ENCODE results near the gene ALOX15B. TPM values are rescaled to one million over a fixed set of nuclear protein-coding genes. Genes with fewer than 3 reads are reported as not detected.

Gene ALOX15B
- total RNA-seq, 1 donor from 2014 or later: not detected

DNA sequence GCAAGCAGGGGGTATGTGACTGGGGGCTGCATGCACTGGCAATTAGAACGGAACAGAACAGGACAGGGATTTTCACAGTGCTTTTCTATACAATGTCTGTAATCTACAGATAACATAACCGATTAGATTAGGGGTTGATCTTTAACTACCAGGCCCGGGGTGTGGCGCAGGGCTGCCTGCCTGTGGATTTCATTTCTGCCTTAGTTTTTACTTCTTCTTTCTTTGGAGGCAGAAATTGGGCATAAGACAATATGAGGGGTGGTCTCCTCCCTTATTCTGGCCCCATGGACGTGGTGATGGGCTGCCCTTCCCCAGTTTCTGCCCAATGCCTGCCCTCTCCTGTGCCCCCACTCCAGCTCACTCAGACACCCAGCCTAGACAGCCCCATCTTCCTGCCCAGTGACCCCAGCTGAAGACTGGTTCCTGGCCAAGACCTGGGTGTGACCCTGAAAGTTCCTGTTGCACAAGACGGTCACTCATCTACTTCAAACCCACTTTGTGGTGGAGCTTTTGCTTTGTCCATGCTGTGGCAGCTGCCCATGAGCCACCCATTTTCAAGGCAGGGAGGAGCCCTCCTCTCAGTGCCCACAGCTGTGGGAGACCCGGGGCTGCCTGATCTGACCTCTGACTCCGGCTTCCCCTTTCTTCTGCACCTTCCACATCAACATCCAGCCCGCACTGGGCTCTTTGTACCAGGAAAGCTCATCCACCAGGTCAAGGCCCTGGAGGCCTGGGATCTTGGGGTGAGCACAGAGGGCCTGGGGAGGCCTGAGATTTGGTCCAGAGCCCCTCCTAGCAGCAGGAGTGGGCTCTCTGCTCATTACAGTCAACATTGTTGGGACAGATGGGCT is 30.1 kb downstream of the ALOX15B start:
- H3K4me1 Mint-ChIP-seq (ENCODE audit: low read depth, unreplicated experiment): peaks cover 4% of the 10 kb centered on the region
- no peak overlapping the region for H3K27ac ChIP-seq (ENCODE audit: low read depth, low read length)
- no peak overlapping the region for H2AFZ ChIP-seq (ENCODE audit: low read depth, low read length)
- no peak for DNase-seq (ENCODE audit: low read depth)
- H3K9ac ChIP-seq (ENCODE audit: low read length): no peak overlapping the region
- H3K27me3 ChIP-seq (ENCODE audit: insufficient read depth, low read length): peaks cover 53% of the 10 kb centered on the region
- no peak for FAIRE-seq
- no peak overlapping the region for H3K27ac Mint-ChIP-seq (ENCODE audit: unreplicated experiment)
- no peaks in the 10 kb centered on the region for H4K20me1 ChIP-seq (ENCODE audit: insufficient read depth, low read length)
- peaks cover 96% of the 10 kb centered on the region for H3K27me3 Mint-ChIP-seq (ENCODE audit: low read depth, unreplicated experiment)
- H3K4me2 ChIP-seq (ENCODE audit: low read length): no peak overlapping the region
- TF ChIP-seq, protein P1, sequence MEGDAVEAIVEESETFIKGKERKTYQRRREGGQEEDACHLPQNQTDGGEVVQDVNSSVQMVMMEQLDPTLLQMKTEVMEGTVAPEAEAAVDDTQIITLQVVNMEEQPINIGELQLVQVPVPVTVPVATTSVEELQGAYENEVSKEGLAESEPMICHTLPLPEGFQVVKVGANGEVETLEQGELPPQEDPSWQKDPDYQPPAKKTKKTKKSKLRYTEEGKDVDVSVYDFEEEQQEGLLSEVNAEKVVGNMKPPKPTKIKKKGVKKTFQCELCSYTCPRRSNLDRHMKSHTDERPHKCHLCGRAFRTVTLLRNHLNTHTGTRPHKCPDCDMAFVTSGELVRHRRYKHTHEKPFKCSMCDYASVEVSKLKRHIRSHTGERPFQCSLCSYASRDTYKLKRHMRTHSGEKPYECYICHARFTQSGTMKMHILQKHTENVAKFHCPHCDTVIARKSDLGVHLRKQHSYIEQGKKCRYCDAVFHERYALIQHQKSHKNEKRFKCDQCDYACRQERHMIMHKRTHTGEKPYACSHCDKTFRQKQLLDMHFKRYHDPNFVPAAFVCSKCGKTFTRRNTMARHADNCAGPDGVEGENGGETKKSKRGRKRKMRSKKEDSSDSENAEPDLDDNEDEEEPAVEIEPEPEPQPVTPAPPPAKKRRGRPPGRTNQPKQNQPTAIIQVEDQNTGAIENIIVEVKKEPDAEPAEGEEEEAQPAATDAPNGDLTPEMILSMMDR (IDR thresholded peaks at IDR 0.05; ENCODE audit: insufficient read depth, low read depth, low read length): no peak
- H3K4me1 ChIP-seq (ENCODE audit: insufficient read depth, low read length): peaks cover 2% of the 10 kb centered on the region
- H3K36me3 Mint-ChIP-seq (ENCODE audit: low read depth, unreplicated experiment): peaks cover 1% of the 10 kb centered on the region
- no peaks in the 10 kb centered on the region for H3K9me3 ChIP-seq (ENCODE audit: insufficient read depth, low read depth, low read length)
- no peaks in the 10 kb centered on the region for H3K79me2 ChIP-seq (ENCODE audit: insufficient read depth, low read length)
- H3K9me3 Mint-ChIP-seq (ENCODE audit: unreplicated experiment): peaks cover 3% of the 10 kb centered on the region
- no peak overlapping the region for H3K4me3 Mint-ChIP-seq (ENCODE audit: unreplicated experiment)
- no peak overlapping the region for H3K4me3 ChIP-seq (ENCODE audit: insufficient read depth, low read depth, low read length)
- no peaks in the 10 kb centered on the region for H3K36me3 ChIP-seq (ENCODE audit: insufficient read depth, low read length)

DNA sequence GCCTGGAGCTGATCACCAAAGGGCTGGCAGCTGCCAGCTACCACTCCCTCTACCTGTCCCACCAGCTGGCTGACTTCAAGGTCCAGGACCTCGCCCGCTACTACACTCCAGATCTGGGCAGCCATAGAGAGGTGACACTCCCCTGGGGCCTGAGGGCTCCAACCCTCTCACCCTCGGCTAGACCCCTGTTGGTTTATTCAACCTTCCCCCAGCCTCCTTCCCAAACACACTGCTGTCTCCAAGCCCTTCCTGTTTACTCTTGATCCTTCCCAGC is 30.7 kb downstream of the ALOX15B start:
- Mint-ChIP-seq H3K36me3 (ENCODE audit: low read depth, unreplicated experiment) (peaks cover 1% of the 10 kb centered on the region), H3K27ac (ENCODE audit: unreplicated experiment) (no peak overlapping the region), H3K27me3 (ENCODE audit: low read depth, unreplicated experiment) (peaks cover 97% of the 10 kb centered on the region), H3K4me3 (ENCODE audit: unreplicated experiment) (no peak overlapping the region), H3K9me3 (ENCODE audit: unreplicated experiment) (peaks cover 3% of the 10 kb centered on the region), H3K4me1 (ENCODE audit: low read depth, unreplicated experiment) (peaks cover 4% of the 10 kb centered on the region)
- FAIRE-seq (no peak), DNase-seq (ENCODE audit: low read depth) (no peak)
- Histone ChIP-seq H3K4me2 (ENCODE audit: low read length) (no peak overlapping the region), H3K27ac (ENCODE audit: low read depth, low read length) (no peak overlapping the region), H3K4me1 (ENCODE audit: insufficient read depth, low read length) (peaks cover 2% of the 10 kb centered on the region), H3K79me2 (ENCODE audit: insufficient read depth, low read length) (no peaks in the 10 kb centered on the region), H3K27me3 (ENCODE audit: insufficient read depth, low read length) (peaks cover 56% of the 10 kb centered on the region), H3K9ac (ENCODE audit: low read length) (no peak overlapping the region), H4K20me1 (ENCODE audit: insufficient read depth, low read length) (no peaks in the 10 kb centered on the region), H3K36me3 (ENCODE audit: insufficient read depth, low read length) (no peaks in the 10 kb centered on the region), H3K9me3 (ENCODE audit: insufficient read depth, low read depth, low read length) (no peaks in the 10 kb centered on the region), H2AFZ (ENCODE audit: low read depth, low read length) (no peak overlapping the region), H3K4me3 (ENCODE audit: insufficient read depth, low read depth, low read length) (no peak overlapping the region)
- TF ChIP-seq, protein P1 (IDR thresholded peaks at IDR 0.05; ENCODE audit: insufficient read depth, low read depth, low read length): no peak
- TF ChIP-seq EZH2 (IDR thresholded peaks at IDR 0.05; ENCODE audit: insufficient read depth, low read length): no peak

DNA sequence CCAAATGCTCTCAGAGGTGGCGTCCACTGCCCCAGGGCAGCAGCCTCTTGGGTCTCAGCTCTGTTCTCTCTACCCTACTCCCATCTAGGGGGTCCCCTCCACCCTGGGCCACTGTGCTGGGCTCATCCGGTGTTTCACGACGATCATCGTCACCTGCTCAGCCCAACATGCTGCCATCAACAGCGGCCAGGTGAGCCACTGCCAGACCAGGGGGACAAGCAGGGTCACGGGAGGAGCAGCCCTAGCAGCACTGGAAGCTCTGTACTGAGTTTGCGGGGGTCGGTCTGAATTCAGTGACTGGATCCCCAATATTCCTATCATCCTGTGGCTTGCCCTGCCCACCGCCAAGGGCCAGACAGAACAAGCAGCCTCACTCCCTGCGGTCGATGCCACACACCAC is 32.6 kb downstream of the ALOX15B start:
- TF ChIP-seq EZH2 (IDR thresholded peaks at IDR 0.05; ENCODE audit: insufficient read depth, low read length): no peak
- TF ChIP-seq, protein P1 (IDR thresholded peaks at IDR 0.05; ENCODE audit: insufficient read depth, low read depth, low read length): no peak
- no peak overlapping the region for H2AFZ ChIP-seq (ENCODE audit: low read depth, low read length)
- no peaks in the 10 kb centered on the region for H4K20me1 ChIP-seq (ENCODE audit: insufficient read depth, low read length)
- H3K27ac Mint-ChIP-seq (ENCODE audit: unreplicated experiment): no peak overlapping the region
- no peak overlapping the region for H3K4me3 ChIP-seq (ENCODE audit: insufficient read depth, low read depth, low read length)
- no peaks in the 10 kb centered on the region for H3K36me3 ChIP-seq (ENCODE audit: insufficient read depth, low read length)
- DNase-seq (ENCODE audit: low read depth) (no peak), FAIRE-seq (no peak)
- peaks cover 2% of the 10 kb centered on the region for H3K4me1 ChIP-seq (ENCODE audit: insufficient read depth, low read length)
- no peak overlapping the region for H3K4me2 ChIP-seq (ENCODE audit: low read length)
- no peak overlapping the region for H3K4me3 Mint-ChIP-seq (ENCODE audit: unreplicated experiment)
- no peaks in the 10 kb centered on the region for H3K9me3 ChIP-seq (ENCODE audit: insufficient read depth, low read depth, low read length)
- H3K79me2 ChIP-seq (ENCODE audit: insufficient read depth, low read length): no peaks in the 10 kb centered on the region
- H3K36me3 Mint-ChIP-seq (ENCODE audit: low read depth, unreplicated experiment): peaks cover 1% of the 10 kb centered on the region
- H3K27ac ChIP-seq (ENCODE audit: low read depth, low read length): no peak overlapping the region
- peaks cover 4% of the 10 kb centered on the region for H3K4me1 Mint-ChIP-seq (ENCODE audit: low read depth, unreplicated experiment)
- no peak overlapping the region for H3K9ac ChIP-seq (ENCODE audit: low read length)
- H3K27me3 Mint-ChIP-seq (ENCODE audit: low read depth, unreplicated experiment): peaks cover 99% of the 10 kb centered on the region
- H3K9me3 Mint-ChIP-seq (ENCODE audit: unreplicated experiment): peaks cover 3% of the 10 kb centered on the region
- peaks cover 55% of the 10 kb centered on the region for H3K27me3 ChIP-seq (ENCODE audit: insufficient read depth, low read length)

Measured in astrocyte (in vitro differentiated cells and primary cell).